GM12892 (cell line): ENCODE measurements around the gene GREB1.

ENCODE experiments used
- POLR2A ChIP-seq: IDR thresholded peaks from 2 replicates; pipeline ENCODE4 v1.6.1; 2011; ENCODE audit warnings: low read depth, low read length, control low read depth
- POLR2AphosphoS5 ChIP-seq: IDR thresholded peaks from 2 replicates; pipeline ENCODE4 v1.6.1; 2011; ENCODE audit warnings: low read depth, low read length, control low read depth
- TAF1 ChIP-seq: IDR thresholded peaks from 2 replicates; pipeline ENCODE4 v1.6.1; 2011; ENCODE audit warnings: low read depth, mild to moderate bottlenecking, control low read depth, low read length, borderline replicate concordance

- TF ChIP-seq POLR2A (no peak), TAF1 (no peak), POLR2AphosphoS5 (no peak)
These were observed 41.1 kb upstream of the GREB1 start for GRCh38 chr2:11492720-11493119.
